GM11168 (cell line): ENCODE results near the gene SH2D5.

Experiments
- in situ Hi-C: fragments of 300-500 bp; cut with MboI; formaldehyde crosslinking; loops from one replicate; pipeline ENCODE4 v1.12.0; 2022; ENCODE audit warnings: low sequenced_read_pairs; ENCODE audit not compliant: unreplicated experiment

Gene SH2D5

DNA sequence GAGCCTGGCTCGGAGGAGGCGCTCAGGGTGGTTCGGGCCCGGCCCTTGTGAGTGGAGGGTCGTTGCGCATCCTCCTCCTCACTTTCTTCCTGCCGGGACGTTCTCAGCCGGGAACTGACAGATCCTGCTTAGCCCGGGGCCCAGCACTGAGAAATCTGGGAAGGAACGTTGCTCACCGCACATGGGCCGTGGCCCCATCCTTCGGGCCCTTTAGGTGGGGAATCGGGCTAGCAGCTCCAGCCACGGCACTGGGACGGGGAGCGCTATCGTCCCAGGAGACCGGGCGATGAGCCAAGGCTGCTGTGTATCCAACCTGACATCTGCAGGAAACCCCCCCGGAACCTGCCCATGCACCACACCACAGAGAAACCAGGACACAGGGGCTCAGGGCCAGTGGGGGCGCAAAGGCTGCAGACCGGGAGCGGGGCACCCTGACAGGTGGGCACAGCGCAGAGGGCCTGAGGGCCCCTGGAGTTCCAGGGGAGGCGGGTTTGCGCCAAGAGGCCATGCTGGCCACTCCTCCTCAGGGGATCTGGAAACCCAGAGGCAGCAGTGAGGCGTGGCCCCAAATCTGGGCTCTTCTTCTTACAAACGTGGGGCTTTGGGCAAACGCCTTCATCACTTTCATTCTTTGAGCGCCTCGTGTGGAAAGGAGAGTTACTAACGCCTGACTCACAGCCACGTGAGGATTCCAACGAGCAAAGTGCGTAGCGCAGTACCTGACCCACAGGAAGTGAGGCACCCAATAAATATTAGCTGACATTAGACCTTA lies at the start of gene SH2D5:
Gene SH2D5, minus strand, starts transcription at position 116 of the 772 bp plus-strand sequence. CDS start 4,659 bp downstream, outside the sequence.
- in situ Hi-C loops, result no loop called here

DNA sequence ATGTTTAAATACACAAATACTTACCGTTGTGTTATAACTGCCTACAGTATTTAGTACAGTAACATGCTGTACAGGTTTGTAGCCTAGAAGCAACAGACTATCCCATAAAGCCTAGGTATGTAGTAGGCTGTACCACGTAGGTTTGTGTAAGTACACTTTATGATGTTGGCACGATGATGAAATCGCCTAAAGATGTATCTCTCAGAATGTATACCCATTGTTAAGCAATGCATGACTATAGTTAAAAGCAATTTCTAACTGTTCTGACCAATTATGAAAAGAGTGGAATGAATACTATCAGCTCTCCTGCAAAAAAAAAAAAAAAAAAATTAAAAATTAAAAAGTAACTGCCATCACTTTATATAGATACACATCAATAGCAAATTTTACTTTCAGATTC lies 43.2 kb upstream of the SH2D5 start:
- in situ Hi-C loops, result no loop called here

DNA sequence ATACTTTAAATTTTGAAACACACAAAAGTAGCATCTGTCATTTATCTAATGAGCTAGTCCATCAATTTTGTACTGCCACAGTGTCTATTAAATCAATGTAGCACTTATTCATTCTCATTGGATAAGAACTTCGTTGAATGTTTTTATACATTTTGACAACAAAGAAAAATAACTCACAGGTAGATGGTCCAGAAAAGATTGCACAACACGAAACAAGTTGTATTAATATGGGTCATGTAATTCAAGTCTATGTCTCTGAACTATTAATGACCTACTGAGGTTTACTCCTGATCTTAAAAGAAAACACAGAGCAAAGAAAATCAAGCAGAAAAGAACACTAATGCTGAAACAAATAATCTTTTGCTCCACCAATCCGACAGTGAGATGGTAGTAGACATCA lies 39.3 kb upstream of the SH2D5 start:
- in situ Hi-C loops, result no loop called here

DNA sequence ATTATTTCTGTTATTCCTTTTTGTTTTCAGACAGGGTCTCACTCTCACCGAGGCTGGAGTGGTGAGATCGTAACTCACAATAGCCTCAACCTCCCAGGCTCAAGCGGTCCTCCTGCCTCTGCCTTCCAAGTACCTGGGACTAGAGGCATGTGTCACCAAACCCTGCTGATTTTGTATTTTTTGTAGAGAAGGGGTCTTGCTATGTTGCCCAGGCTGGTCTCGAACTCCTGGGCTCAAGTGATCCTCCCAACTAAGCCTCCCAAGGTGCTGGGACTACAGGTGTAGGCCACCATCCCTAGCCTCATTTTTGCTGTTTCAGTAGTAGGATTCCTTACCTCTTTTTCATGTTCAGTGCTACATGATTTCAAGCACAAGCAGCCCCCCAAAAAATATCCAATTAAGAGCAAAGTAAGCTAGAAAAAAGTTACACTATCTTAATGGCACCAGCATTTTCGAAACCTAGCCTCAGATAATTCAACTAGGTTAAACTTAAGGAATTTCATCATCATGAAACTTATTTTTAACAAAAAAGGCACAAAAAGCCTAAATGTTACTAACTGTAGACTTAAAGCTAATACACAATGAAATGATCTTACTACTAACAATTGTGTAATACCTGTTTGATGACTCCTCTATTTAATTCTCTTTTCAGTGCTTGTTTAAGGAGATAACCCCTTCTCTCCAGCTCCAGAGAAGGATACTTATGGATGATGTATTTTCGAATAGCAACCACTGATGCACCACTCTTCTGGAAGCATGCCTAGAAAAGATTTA lies 38.0 kb upstream of the SH2D5 start:
- in situ Hi-C loops, result no loop called here

DNA sequence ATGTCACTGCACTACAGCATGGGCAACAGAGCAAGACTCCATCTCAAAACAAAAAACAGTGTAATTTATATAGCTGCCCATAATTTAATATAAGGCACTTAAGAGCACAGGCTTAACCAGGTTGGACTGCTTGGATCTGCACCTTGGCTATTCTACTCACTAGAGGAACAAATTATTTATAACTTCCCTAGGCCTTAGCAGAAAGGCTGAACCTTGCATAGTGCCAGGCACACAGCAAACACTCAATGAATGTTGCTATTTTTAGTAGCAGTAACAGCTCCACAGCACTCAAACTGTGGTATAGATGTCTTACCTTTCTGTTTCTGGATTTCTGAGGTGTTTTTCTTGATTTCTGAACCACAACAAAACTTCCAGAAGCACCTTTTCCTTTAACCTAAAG lies 34.8 kb upstream of the SH2D5 start:
- in situ Hi-C loops, result no loop called here

DNA sequence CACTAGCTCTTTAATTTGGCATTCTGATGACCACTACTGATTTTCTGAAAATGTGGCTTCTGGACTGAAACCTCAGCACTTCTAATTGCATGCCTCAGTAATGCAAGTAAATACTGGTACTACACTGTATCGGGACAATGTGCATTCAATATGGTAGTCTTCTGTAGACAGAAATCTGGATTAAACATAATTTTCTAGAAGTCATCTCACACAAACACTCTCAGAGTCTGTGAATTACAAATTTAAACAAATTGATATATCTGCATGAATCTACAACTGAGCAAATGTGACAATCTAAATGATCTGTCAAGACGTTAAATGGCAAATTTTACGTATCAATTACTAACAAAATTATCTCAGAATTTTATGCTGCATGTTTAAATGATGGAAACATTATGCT lies 30.9 kb upstream of the SH2D5 start:
- in situ Hi-C loops, result no loop called here

DNA sequence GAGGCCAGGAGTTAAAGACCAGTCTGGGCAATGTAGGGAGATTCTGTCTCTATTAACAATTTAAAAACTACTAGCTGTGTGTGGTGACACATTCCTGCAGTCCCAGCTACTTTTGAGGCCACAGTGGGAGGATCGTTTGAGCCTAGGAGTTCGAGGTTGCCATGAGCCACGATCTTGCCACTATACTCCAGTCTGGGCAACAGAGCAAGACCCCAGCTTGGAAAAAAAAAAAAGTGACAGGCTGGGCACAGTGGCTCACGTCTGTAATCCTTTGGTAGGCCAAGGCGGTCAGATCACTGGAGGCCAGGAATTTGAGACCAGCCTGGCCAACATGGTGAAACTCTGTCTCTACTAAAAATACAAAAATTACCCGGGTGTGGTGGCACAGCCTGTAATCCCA lies 27.8 kb upstream of the SH2D5 start:
- in situ Hi-C loops, result no loop called here

DNA sequence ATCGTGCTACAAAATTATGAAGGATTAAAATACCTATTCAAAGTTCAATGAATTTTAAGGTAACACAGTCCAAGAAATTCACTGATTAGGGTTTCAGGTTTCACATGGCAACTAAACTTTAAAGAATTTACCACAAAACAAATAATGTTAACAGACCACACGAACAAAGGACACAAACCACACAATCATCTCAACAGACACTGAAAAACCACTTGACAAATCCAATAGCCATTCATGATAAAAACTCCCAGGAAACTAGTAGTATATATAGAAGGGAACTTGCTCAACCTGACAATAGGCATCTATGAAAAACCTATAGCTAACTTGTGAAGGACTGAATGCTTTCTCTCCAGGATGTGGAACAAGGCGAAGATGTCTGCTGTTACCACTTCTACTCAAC lies 21.1 kb upstream of the SH2D5 start:
- in situ Hi-C loops, result no loop called here

DNA sequence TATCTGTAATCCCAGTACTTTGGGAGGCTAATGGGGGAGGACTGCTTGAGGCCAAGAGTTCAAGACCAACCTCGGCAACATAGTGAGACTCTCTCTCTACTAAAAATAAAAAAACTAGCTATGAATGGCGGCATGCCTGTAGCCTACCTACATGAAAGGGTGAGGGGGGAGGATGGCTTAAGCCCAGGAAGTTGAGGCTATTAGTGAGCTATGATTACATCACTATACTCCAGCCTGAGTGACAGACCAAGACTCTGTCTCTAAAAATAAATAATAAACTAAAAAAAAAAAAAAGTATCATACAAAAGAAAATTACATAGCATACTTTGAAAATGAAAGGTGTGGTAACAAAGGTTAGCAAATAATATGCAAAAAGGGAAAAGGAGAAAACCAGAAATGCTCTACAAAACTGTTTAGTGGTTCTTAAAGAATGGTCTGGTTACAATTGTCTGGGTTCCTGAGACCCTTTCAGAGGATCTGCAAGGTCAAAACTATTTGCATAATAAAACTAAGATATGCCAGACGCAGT lies 19.0 kb upstream of the SH2D5 start:
- in situ Hi-C loops, result no loop called here

DNA sequence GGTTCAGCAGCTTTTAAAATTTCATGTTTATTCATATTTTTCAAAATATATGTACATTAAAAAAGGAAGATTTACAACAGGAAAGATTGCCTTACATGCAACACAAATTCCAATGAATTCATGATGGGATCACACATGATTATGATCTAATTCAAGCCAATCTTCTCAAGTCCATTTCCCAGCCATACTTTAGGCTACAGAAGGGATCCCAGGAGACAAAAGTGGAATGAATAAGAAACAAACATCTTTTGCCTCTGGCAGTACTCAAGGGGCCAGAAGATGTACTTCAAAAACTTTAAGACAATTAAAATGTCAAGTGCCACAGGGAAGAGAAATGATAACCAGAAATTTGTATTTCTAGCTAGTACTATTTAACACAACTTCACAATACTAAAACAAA lies 10.2 kb upstream of the SH2D5 start:
- in situ Hi-C loops, result no loop called here

DNA sequence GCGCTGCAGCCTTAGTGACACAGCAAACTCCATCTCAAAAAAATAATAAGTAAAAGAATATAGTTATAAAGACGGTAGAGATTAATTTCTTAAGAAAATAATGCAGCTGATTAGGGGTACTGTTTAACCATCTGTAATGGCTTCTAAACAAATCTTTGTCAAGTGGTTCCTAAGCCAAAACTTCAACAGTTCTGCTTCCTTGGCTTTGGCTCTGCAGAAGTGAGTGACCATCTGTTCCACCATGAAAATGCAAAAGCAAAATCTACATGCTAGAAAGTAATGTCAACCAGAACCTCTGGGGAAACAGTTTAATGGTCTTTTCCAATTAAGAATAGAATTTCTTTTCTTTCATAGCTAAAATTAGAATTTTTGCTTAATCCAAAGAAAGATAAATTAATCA lies 8.3 kb upstream of the SH2D5 start:
- in situ Hi-C loops, result no loop called here

DNA sequence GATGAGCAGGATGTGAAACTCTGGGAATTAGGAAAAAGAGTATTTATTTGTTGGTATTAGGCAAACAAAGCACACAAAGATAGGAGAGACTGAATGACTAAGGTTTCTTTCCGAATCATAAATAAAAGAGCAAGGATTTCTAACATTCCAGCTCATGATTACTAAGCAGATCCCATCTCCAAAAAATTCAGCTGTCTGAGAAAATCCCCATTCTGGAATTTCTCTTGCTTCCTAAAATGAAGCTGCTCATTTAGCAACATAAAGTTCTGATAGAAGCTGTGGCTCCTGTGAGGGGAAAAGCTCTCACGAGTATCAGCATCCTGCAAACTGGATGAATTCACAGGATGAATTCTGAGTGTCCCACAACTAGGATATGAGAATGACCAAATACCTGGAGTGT lies 6.7 kb upstream of the SH2D5 start:
- in situ Hi-C loops, result no loop called here

DNA sequence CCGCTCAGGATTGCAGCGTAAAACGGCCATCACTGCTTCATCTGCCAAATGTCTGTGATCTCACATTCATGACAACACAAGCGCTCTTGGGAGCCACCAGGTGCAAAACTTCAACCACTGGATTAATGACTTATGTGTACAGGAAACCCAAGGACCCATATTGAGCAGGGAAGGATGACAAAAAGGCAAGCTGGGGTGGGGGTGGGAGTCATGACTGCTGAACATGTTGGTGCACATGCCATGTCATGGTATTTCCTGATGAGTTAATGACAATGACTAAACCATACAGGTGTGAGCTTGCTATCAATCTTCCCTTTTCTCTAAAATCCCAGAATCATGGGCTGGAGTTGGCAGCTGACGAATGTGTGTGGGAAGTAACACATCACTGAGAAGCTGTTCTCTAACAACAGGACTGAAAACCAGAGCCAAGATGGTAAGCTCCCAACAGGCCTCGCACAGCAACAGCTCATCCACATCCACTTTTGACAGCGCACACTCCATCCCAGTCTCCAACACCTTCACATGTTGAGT lies 3.1 kb upstream of the SH2D5 start:
- in situ Hi-C loops, result no loop called here

DNA sequence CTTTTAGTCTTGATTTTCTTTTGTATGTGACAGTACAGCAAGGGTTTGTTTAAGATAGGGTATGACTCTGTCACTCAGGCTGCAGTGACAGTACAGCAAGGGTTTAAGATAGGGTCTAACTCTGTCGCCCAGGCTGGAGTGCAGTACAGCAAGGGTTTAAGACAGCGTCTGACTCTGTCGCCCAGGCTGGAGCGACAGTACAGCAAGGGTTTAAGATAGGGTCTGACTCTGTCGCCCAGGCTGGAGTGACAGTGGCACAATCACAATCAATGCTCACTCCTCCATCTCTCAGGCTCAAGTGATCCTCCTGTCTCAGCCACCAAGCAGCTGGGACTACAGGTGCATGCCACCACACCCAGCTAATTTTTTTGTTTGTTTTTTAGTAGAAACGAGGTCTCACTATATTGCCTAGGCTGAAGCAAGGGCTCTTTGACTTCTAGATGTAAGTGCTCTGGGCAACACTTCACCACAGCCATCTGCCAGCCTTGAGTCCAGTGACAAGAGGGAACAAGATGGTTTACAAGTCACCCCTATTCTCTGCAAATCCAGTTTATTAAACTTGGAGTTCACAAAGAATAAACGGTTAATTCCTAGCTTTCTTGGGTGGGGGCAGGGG lies 965 bp upstream of the SH2D5 start:
- in situ Hi-C loops, result no loop called here

DNA sequence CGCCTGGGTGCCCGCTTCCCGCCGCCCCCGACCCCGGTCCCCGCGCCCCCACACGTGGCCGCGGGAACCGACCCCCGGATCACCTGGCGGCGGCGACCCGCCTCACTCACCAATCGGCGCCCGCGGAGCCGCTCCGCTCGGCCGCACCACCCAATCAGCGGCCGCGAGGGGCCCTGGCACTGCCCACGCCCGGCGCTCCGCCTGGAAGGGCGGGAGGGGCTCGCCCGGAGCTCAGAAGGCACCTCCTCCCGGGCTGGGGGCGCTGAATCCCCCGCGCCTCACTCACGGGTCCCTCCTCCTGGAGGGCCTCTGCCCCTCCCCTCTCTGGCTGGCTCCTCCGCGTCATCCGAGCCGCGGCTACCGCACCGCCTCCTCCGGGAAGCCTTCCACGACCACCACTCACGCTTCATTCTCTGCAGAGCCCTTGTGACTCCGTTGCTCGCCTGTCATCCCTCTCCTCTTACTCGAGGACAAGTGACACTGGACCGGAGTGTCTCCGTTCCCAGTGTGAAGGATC lies 374 bp downstream of the SH2D5 start:
- in situ Hi-C loops, result no loop called here

DNA sequence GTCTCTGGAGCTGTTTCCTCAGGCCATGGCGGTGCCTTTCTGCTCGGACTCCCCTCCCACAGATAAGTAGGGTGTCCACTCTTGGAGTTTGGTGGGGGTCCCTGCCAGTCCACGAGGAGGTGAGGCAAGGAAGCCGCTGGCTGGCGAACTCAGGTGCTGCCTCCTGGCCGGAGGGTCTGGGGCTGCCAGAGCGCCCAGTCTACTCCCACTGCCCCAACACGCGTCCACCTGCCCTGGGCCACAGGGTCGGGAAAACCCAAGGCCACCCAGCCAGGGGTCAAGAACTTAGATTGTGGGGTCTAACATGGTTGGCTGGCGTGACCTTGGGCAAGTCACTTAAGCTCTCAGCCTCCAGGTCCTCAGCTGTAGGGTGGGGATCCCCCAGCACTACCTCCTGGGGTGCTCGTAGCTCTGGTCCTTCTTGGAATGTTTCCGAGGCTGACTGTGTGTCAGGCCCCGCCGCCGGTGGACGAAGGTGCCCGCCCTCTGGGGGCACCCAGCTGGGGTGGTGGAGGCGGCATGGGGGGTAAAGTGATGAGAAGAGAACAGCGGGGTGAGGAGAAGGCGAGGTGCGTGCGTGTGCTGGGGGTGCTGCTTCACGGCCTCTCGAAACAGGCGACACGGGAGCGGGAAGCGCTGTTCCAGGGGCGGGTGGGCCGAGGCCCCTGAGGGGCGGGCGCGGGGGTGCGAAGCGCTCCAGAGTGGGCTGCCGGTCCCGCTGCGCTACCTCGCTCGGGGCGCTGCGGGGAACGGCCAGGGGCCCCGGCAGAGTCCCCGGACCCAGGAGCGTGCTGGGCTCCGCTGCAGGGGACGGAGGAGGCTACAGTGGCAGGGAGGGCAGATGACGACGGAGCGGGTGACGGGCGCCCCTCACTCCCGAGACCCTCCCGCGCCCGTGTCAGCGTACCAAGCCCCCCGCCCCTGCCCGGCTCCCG lies 1.2 kb downstream of the SH2D5 start:
- in situ Hi-C loops, result no loop called here

DNA sequence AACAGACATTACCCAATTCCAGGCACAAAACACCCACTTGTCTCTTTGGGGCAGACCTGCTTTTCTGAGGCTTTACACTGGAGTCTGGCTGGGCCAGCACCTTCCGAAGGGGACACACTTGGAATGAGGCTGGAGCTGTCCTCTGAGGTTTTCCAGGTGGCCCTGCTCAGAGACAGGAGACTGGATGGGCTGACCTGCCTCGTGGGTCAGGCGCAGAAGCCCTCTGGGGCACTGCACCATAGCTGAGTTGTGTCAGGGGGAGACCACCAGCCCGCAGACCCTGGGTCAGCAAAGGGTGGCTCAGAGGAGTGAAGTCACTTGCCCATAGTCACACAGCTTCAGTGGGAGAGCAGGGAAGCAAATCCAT lies 1.8 kb downstream of the SH2D5 start:
- in situ Hi-C loops, result no loop called here

DNA sequence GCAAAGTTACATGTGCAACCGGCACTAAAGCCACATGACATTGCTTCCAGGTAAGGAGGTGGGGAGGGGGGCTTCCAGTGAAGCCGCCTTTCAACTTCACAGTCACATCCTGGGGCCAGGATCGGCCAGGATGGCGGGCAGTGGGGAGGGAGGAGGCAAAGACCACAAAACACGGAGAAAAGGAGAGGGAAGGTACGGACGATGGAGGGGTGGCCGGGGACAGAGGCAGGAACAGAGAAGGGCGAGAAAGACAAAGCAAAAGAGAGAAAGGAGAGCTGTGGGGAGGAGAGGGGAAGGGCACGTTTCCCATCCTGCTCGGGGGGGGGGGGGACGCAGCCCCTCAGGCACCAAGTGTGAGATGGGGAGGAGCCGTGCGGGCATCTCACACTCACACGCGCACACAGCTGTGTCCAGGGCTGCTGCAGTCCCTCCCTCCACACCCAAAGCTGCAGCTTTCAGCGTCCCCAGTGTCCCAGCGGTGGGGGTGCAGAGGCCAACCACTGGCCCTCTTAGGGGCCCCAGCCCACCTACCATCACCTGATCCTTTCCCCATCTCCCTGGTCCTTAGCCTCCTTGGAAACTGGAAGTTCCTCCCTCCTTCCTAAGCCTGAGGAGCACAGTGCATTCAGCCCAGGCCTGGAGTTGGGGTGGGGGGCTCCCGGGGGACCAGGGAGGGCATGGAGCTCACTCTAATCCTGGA lies 2.4 kb downstream of the SH2D5 start:
- in situ Hi-C loops, result no loop called here
